KMS-11 (cell line): ENCODE measurements around the gene SERPINH1.

Source experiments
- H2AFZ ChIP-seq: fragments of 200-600 bp; sonication (generic); 2 replicates; pipeline ENCODE4 v1.6.1; 2016; ENCODE audit warnings: antibody characterized with exemption, mixed run types, low read depth
- H3K27ac ChIP-seq: fragments of 200-600 bp; sonication (generic); 2 replicates; pipeline ENCODE4 v1.6.1; 2016; ENCODE audit warnings: mild to moderate bottlenecking, mixed run types
- H3K27me3 ChIP-seq: fragments of 200-600 bp; sonication (generic); 2 replicates; pipeline ENCODE4 v1.6.1; 2017; ENCODE audit warnings: mild to moderate bottlenecking, low read depth, mixed run types, moderate library complexity; ENCODE audit not compliant: insufficient read depth
- H3K36me3 ChIP-seq: fragments of 200-600 bp; sonication (generic); 2 replicates; pipeline ENCODE4 v1.6.1; 2017; ENCODE audit warnings: mild to moderate bottlenecking, mixed run types; ENCODE audit not compliant: insufficient read depth
- H3K4me1 ChIP-seq: fragments of 200-600 bp; sonication (generic); 2 replicates; pipeline ENCODE4 v1.6.1; 2016; ENCODE audit warnings: mild to moderate bottlenecking, low read depth, mixed run types; ENCODE audit not compliant: poor library complexity, severe bottlenecking
- H3K4me2 ChIP-seq: fragments of 200-600 bp; sonication (generic); 2 replicates; pipeline ENCODE4 v1.7.0; 2016; ENCODE audit warnings: mild to moderate bottlenecking, mixed run types
- H3K4me3 ChIP-seq: fragments of 200-600 bp; sonication (generic); IDR thresholded peaks from 2 replicates; pipeline ENCODE4 v1.6.1; 2017; ENCODE audit warnings: low read depth, low read length, mixed read lengths; ENCODE audit not compliant: insufficient read depth
- H3K79me2 ChIP-seq: fragments of 200-600 bp; sonication (generic); 2 replicates; pipeline ENCODE4 v1.6.1; 2016; ENCODE audit warnings: low read depth, mixed run types; ENCODE audit not compliant: insufficient read depth
- H3K9ac ChIP-seq: fragments of 200-600 bp; sonication (generic); 2 replicates; pipeline ENCODE4 v1.6.1; 2016; ENCODE audit warnings: mild to moderate bottlenecking, mixed run types
- H4K20me1 ChIP-seq: fragments of 200-600 bp; sonication (generic); 2 replicates; pipeline ENCODE4 v1.6.1; 2016; ENCODE audit warnings: mild to moderate bottlenecking, mixed run types; ENCODE audit not compliant: insufficient read depth
- CTCF ChIP-seq: fragments of 200-600 bp; sonication (generic); conservative IDR thresholded peaks from 2 replicates; pipeline ENCODE4 v1.6.1; 2017; ENCODE audit warnings: low read depth, mild to moderate bottlenecking, antibody characterized with exemption, low read length, moderate library complexity, mixed read lengths

SERPINH1 gene

GRCh38 chr11:75525433-75526191 lies 36.4 kb upstream of the SERPINH1 start, which contains the start of gene GDPD5:
GDPD5 (minus strand) TSS chr11:75525941; CDS start chr11:75477735, 48,206 bp downstream.
- no peak within 1 kb of the TSS for H3K27ac ChIP-seq
- H3K9ac ChIP-seq: peak within 1 kb of the TSS; percentile 44; the same call in 1 of the 2 replicates
- TF ChIP-seq CTCF: no peak
- no peaks in the 10 kb centered on the region for H3K79me2 ChIP-seq
- H3K27me3 ChIP-seq: peaks cover 9% of the 10 kb centered on the region; the same call in 1 of the 2 replicates
- H4K20me1 ChIP-seq: no peaks in the 10 kb centered on the region
- no peaks in the 10 kb centered on the region for H3K36me3 ChIP-seq
- no peak within 1 kb of the TSS for H3K4me3 ChIP-seq
- peaks cover 30% of the 10 kb centered on the region for H3K4me1 ChIP-seq
- H2AFZ ChIP-seq: peak within 1 kb of the TSS; percentile 61
- H3K4me2 ChIP-seq: peak within 1 kb of the TSS; percentile 76

DNA sequence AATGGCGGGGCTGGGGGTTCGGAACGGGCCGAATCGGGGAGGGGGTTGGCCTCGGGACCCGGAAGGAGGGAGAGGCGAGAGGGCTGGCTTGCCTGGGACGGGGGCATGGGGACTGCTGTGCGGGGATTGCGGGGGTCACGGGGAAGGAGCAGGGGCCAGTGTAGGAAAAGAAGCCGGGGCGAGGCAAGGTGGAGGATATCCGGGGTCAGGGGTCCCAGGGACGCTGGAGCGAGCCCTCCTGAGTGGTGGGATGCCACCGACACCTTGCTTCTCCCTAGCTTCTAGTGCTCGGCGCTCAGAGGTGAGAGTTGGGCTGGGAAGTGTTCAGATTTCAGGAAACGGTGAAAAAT lies 35.9 kb upstream of the SERPINH1 start:
- peaks cover 9% of the 10 kb centered on the region; the same call in 1 of the 2 replicates for H3K27me3 ChIP-seq
- no peak overlapping the region for H3K27ac ChIP-seq
- no peaks in the 10 kb centered on the region for H3K79me2 ChIP-seq
- H3K4me3 ChIP-seq: no peak overlapping the region
- H4K20me1 ChIP-seq: no peaks in the 10 kb centered on the region
- H2AFZ ChIP-seq: peak overlapping the region; percentile 61
- no peak for TF ChIP-seq CTCF
- H3K4me2 ChIP-seq: peak overlapping the region; percentile 61
- peaks cover 30% of the 10 kb centered on the region for H3K4me1 ChIP-seq
- no peaks in the 10 kb centered on the region for H3K36me3 ChIP-seq
- H3K9ac ChIP-seq: peak overlapping the region; percentile 44; the same call in 1 of the 2 replicates

DNA sequence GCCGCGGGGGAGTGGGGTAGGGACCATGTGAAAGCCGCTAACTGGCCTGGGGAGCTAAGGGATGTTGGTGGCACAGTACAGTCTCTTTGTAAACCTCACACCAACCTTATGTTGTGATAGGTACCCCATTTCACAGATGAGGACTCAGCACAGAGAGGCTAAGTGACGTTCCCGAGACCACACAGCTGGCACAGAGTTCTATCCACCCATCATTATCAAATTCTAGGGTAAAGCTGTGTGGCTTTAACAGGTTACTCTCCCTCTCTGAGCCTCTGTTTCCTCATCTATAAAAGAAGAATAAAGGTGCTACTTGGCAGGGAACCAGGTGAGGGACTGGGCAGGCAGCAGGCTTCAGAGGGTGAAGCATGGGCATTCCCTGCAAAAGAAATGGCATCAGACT lies 34.9 kb upstream of the SERPINH1 start:
- no peaks in the 10 kb centered on the region for H3K79me2 ChIP-seq
- H3K4me1 ChIP-seq: peaks cover 32% of the 10 kb centered on the region
- no peak overlapping the region for H3K27ac ChIP-seq
- no peak overlapping the region for H2AFZ ChIP-seq
- no peak overlapping the region for H3K9ac ChIP-seq
- TF ChIP-seq CTCF: no peak
- peaks cover 9% of the 10 kb centered on the region; the same call in 1 of the 2 replicates for H3K27me3 ChIP-seq
- H4K20me1 ChIP-seq: no peaks in the 10 kb centered on the region
- no peak overlapping the region for H3K4me2 ChIP-seq
- no peaks in the 10 kb centered on the region for H3K36me3 ChIP-seq
- no peak overlapping the region for H3K4me3 ChIP-seq

DNA sequence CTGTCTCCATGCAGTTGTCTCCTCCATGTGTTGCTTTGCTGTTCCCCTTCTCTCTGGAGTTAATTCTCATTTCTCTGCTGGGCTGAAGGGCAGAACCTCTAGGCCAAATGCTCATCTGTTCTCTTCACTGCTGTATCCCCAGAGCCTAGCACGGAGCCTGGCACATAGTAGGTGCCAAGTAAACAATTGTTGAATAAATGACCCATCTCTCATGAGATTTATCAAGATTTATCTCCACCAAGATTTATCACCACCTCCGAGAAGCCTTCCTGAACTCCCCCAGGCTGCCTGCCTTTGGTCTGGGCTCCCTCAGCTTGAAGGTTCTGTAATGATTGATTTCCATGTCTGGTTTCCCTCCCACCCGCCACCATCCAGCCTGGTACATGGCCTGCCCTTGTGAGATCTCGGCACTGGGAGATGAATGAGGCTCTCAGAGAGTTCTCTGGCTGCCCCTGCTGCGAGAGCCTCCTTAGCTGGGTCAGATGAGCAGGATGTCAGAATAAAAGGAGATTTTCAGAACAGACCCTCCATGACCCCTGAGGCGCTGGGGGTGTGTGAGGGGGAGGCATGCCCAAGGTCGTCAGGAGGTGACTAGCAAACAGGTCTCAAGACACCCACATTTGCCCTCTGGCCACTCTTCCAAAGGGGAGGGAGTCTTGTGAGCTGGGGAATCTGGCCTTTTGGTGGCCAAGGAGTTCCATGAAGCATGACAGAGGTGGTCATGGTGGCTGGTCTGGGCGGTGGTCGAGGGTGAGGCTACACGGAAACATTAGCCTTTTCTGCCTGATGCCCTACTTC lies 33.9 kb upstream of the SERPINH1 start:
- Histone ChIP-seq H3K4me2 (no peak overlapping the region), H3K79me2 (no peaks in the 10 kb centered on the region), H3K9ac (no peak overlapping the region), H2AFZ (no peak overlapping the region), H3K27ac (no peak overlapping the region), H3K27me3 (peaks cover 9% of the 10 kb centered on the region; the same call in 1 of the 2 replicates), H3K4me1 (peaks cover 24% of the 10 kb centered on the region), H4K20me1 (no peaks in the 10 kb centered on the region), H3K36me3 (no peaks in the 10 kb centered on the region), H3K4me3 (no peak overlapping the region)
- no peak for TF ChIP-seq CTCF
